ENCODE measurements around the gene NTRK3. TPM values are rescaled to one million over a fixed set of nuclear protein-coding genes. Genes with fewer than 3 reads are reported as not detected.

The NTRK3 gene
- total RNA-seq, 2 experiments from 2014 or later, result 0.78 TPM; not detected in 1

GRCh38 chr15:88140398-88140797 lies 116.1 kb downstream of the NTRK3 start:
- Mint-ChIP-seq H3K9me3 (peaks cover 5% of the 10 kb centered on the region), H3K36me3 (ENCODE audit: low read depth) (no peaks in the 10 kb centered on the region), H3K4me3 (no peak overlapping the region), H3K4me1 (ENCODE audit: low read depth) (no peaks in the 10 kb centered on the region), H3K27me3 (peaks cover 9% of the 10 kb centered on the region), H3K27ac (no peak overlapping the region)
- no peaks in the 10 kb centered on the region for H3K36me3 ChIP-seq (ENCODE audit: insufficient read depth, low read length)
- peaks cover 0 to 13% of the 10 kb centered on the region in 2 experiments for H3K9me3 ChIP-seq (ENCODE audit: control insufficient read depth in 1 of 2, insufficient read depth in 1 of 2, low read length in 2 of 2)
- POLR2A ChIA-PET, result no interaction called here
- TF ChIP-seq CTCF (IDR thresholded peaks at IDR 0.05), result no peak
- H3K27me3 ChIP-seq (ENCODE audit: control insufficient read depth in 1 of 2, insufficient read depth in 2 of 2, low read length in 2 of 2), result no peaks in the 10 kb centered on the region
- CTCF ChIA-PET, result no interaction called here
- intact Hi-C loops (cut with DNase I, micrococcal nuclease), result no loop called here
- ATAC-seq (ENCODE audit: poor library complexity), result no peak
- no peak for DNase-seq
- no peak overlapping the region for H3K27ac ChIP-seq (ENCODE audit: low read depth in 1 of 2, low read length in 2 of 2)
- no peaks in the 10 kb centered on the region for H3K4me1 ChIP-seq (ENCODE audit: insufficient read depth, low read length)
- no peak overlapping the region for H3K4me3 ChIP-seq (ENCODE audit: low read length)

GRCh38 chr15:88139936-88140335 lies 116.6 kb downstream of the NTRK3 start:
- no peak for DNase-seq
- ChIA-PET CTCF (no interaction called here), POLR2A (no interaction called here)
- H3K27me3 Mint-ChIP-seq, result peaks cover 9% of the 10 kb centered on the region
- H3K9me3 Mint-ChIP-seq, result peaks cover 5% of the 10 kb centered on the region
- no peaks in the 10 kb centered on the region for H3K36me3 ChIP-seq (ENCODE audit: insufficient read depth, low read length)
- H3K4me3 ChIP-seq (ENCODE audit: low read length), result no peak overlapping the region
- peaks cover 0 to 13% of the 10 kb centered on the region in 2 experiments for H3K9me3 ChIP-seq (ENCODE audit: control insufficient read depth in 1 of 2, insufficient read depth in 1 of 2, low read length in 2 of 2)
- no peak overlapping the region for H3K27ac ChIP-seq (ENCODE audit: low read depth in 1 of 2, low read length in 2 of 2)
- no peaks in the 10 kb centered on the region for H3K27me3 ChIP-seq (ENCODE audit: control insufficient read depth in 1 of 2, insufficient read depth in 2 of 2, low read length in 2 of 2)
- no peak overlapping the region for H3K27ac Mint-ChIP-seq
- TF ChIP-seq CTCF (IDR thresholded peaks at IDR 0.05), result no peak
- no peaks in the 10 kb centered on the region for H3K36me3 Mint-ChIP-seq (ENCODE audit: low read depth)
- H3K4me1 Mint-ChIP-seq (ENCODE audit: low read depth), result no peaks in the 10 kb centered on the region
- no peak for ATAC-seq (ENCODE audit: poor library complexity)
- intact Hi-C loops (cut with DNase I, micrococcal nuclease), result no loop called here
- no peak overlapping the region for H3K4me3 Mint-ChIP-seq
- H3K4me1 ChIP-seq (ENCODE audit: insufficient read depth, low read length), result no peaks in the 10 kb centered on the region

GRCh38 chr15:88133795-88134194 lies 122.7 kb downstream of the NTRK3 start:
- H3K4me3 Mint-ChIP-seq, result no peak overlapping the region
- POLR2A ChIA-PET, result no interaction called here

More at GRCh38 chr15:88133795-88134194, 122.7 kb downstream of the NTRK3 start:
- Histone ChIP-seq H3K27ac (ENCODE audit: low read depth in 1 of 2, low read length in 2 of 2) (no peak overlapping the region), H3K4me3 (ENCODE audit: low read length) (no peak overlapping the region), H3K4me1 (ENCODE audit: insufficient read depth, low read length) (no peaks in the 10 kb centered on the region), H3K36me3 (ENCODE audit: insufficient read depth, low read length) (no peaks in the 10 kb centered on the region), H3K27me3 (ENCODE audit: control insufficient read depth in 1 of 2, insufficient read depth in 2 of 2, low read length in 2 of 2) (no peaks in the 10 kb centered on the region), H3K9me3 (ENCODE audit: control insufficient read depth in 1 of 2, insufficient read depth in 1 of 2, low read length in 2 of 2) (peaks cover 0 to 5% of the 10 kb centered on the region in 2 experiments)
- CTCF ChIA-PET, result no interaction called here
- DNase-seq (no peak), ATAC-seq (ENCODE audit: poor library complexity) (no peak)
- peaks cover 5% of the 10 kb centered on the region for H3K9me3 Mint-ChIP-seq
- no peaks in the 10 kb centered on the region for H3K4me1 Mint-ChIP-seq (ENCODE audit: low read depth)
- no peaks in the 10 kb centered on the region for H3K36me3 Mint-ChIP-seq (ENCODE audit: low read depth)
- H3K27me3 Mint-ChIP-seq, result peaks cover 9% of the 10 kb centered on the region
- intact Hi-C loops (cut with DNase I, micrococcal nuclease), result no loop called here
- no peak for TF ChIP-seq CTCF (IDR thresholded peaks at IDR 0.05)
- H3K27ac Mint-ChIP-seq, result no peak overlapping the region

Data from CD4-positive, alpha-beta T cell (primary cell).